Left ventricle myocardium inferior (tissue), 1 donor: ENCODE results near the gene ACAD9. TPM values are rescaled to one million over a fixed set of nuclear protein-coding genes. Genes with fewer than 3 reads are reported as not detected.

Experiments used
- DNase-seq: peaks from one replicate; pipeline ENCODE4 v3.0.0-alpha.2; 2020
- H3K27ac ChIP-seq: fragments of 200-600 bp; replicated peaks from 2 replicates; pipeline ENCODE4 v1.8.0; 2021
- H3K27me3 ChIP-seq: fragments of 200-600 bp; 2 replicates; pipeline ENCODE4 v1.8.0; 2021; ENCODE audit warnings: low read depth
- H3K36me3 ChIP-seq: fragments of 200-600 bp; 2 replicates; pipeline ENCODE4 v1.8.0; 2021
- H3K4me1 ChIP-seq: fragments of 200-600 bp; 2 replicates; pipeline ENCODE4 v1.8.0; 2021
- H3K4me3 ChIP-seq: fragments of 200-600 bp; 2 replicates; pipeline ENCODE4 v1.8.0; 2021; ENCODE audit warnings: mild to moderate bottlenecking, moderate library complexity
- H3K9me3 ChIP-seq: fragments of 200-600 bp; replicated peaks from 2 replicates; pipeline ENCODE4 v1.8.0; 2021
- intact Hi-C: fragments of 100-400 bp; cut with micrococcal nuclease; formaldehyde crosslinking; loops from one replicate; pipeline ENCODE4 v1.11.0; 2022
- total RNA-seq: library from RNA; stranded (reverse); fragmentation: NEBNext Ultra II Directional; extraction: Animal tissue kit (Norgen Biotek cat#: 25700); gene quantifications from one replicate; pipeline ENCODE4 v1.2.1, GENCODE V29; 2021
- TF ChIP-seq, protein P1 (sequence below): fragments of 200-600 bp; IDR thresholded peaks from 2 replicates; pipeline ENCODE4 v1.8.0; 2021; ENCODE audit warnings: antibody characterized with exemption, mild to moderate bottlenecking, borderline replicate concordance
- donor health status: DM: no; HTN: yes; CAD: no; lungs with severe emphysema.

Gene ACAD9
- total RNA-seq, 1 donor from 2014 or later = 35.9 TPM

DNA sequence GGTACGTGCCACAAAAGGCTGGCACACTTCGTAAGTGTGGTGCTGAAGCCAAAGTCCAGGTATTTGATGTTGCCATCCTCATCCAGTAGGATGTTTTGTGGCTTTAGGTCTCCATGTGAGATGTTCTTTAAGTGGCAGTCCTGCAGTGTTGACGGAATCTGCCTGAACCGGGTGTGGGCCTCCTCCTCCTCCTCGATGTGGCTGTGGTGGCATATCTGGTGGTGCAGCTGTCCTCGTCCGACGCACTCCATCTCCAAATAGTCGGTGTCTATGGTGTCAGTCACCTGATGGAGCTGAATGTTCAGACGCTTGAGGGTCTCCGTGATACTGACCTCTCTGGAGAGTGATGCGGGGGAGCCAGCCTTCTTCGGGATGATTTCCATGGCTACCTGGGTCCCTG, 30.5 kb upstream of the ACAD9 start:
- H3K27ac ChIP-seq = no peak overlapping the region
- no peak for DNase-seq

DNA sequence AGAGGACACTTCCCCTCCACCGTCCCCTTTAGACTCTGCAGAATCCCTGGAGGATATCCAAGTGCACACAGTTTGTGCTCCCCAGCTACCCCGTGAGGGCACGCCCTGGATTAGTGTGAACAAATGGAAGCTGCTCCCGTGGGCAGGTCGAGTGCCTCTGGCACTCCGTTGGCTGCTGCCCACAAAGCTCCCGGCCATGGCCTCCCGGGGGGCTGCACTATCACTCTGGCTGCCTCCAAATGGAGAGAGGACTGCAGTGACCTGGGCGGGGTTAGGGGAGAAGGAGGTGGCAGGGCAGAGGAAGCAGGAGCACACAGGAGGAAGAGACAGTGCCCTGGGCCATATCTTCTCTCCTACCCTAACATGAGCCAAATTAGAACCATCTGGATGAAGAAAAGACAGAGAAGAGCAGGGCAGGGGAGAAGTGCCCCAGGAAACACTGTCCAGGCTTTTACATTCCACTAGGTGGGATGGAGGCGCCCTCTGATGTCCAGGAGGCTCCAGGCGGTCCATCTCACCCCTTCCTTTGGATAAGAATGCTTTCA, 29.4 kb upstream of the ACAD9 start:
- TF ChIP-seq, protein P1, sequence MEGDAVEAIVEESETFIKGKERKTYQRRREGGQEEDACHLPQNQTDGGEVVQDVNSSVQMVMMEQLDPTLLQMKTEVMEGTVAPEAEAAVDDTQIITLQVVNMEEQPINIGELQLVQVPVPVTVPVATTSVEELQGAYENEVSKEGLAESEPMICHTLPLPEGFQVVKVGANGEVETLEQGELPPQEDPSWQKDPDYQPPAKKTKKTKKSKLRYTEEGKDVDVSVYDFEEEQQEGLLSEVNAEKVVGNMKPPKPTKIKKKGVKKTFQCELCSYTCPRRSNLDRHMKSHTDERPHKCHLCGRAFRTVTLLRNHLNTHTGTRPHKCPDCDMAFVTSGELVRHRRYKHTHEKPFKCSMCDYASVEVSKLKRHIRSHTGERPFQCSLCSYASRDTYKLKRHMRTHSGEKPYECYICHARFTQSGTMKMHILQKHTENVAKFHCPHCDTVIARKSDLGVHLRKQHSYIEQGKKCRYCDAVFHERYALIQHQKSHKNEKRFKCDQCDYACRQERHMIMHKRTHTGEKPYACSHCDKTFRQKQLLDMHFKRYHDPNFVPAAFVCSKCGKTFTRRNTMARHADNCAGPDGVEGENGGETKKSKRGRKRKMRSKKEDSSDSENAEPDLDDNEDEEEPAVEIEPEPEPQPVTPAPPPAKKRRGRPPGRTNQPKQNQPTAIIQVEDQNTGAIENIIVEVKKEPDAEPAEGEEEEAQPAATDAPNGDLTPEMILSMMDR = no peak
- peaks cover 19% of the 10 kb centered on the region for H3K9me3 ChIP-seq
- H3K4me3 ChIP-seq = no peak overlapping the region
- no peaks in the 10 kb centered on the region for H3K27me3 ChIP-seq
- H3K36me3 ChIP-seq = no peaks in the 10 kb centered on the region
- no peak overlapping the region for H3K27ac ChIP-seq
- no peak for DNase-seq
- peaks cover 16% of the 10 kb centered on the region for H3K4me1 ChIP-seq
- intact Hi-C loops = loop anchor here (5.0 kb wide), 1 partner anchor 233 kb away; no protein-coding TSS in a partner anchor

More for the DNA sequence above, 30.5 kb upstream of the ACAD9 start:
- no peaks in the 10 kb centered on the region for H3K36me3 ChIP-seq
- H3K4me1 ChIP-seq = peaks cover 18% of the 10 kb centered on the region
- no peaks in the 10 kb centered on the region for H3K27me3 ChIP-seq
- TF ChIP-seq, protein P1 = no peak
- intact Hi-C loops = loop anchor here (5.0 kb wide), 1 partner anchor 232 kb away; no protein-coding TSS in a partner anchor
- no peak overlapping the region for H3K4me3 ChIP-seq
- peaks cover 8% of the 10 kb centered on the region for H3K9me3 ChIP-seq

- TF ChIP-seq, protein P1 = no peak
- Histone ChIP-seq H3K36me3 (no peaks in the 10 kb centered on the region), H3K27me3 (no peaks in the 10 kb centered on the region), H3K27ac (no peak overlapping the region), H3K4me3 (no peak overlapping the region), H3K9me3 (peaks cover 24% of the 10 kb centered on the region), H3K4me1 (peaks cover 10% of the 10 kb centered on the region)
- intact Hi-C loops = no loop called here
- DNase-seq = no peak
Measured at GRCh38 chr3:128850544-128850943, 28.9 kb upstream of the ACAD9 start.

DNA sequence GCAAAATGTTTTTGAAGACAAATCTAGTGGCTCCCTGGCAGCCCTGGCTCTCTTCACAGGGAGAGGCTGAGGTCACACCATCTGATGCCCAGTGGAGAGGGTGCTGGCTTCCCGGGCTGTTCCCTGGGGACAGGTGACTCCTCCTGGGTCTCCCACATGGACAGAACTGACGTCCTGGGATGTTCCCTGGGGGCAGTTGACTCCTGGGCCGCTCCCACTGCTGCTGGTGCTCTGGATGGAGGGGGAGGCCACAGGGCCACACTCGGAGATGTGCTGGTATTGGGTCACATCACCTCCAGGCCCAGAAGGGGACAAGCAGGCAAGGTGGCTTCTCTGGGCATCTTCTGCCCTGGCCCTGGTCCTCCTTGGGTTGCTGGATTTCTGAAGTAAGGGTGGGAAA, 27.8 kb upstream of the ACAD9 start:
- Histone ChIP-seq H3K9me3 (peaks cover 24% of the 10 kb centered on the region), H3K27me3 (no peaks in the 10 kb centered on the region), H3K27ac (no peak overlapping the region), H3K36me3 (no peaks in the 10 kb centered on the region), H3K4me1 (peaks cover 6% of the 10 kb centered on the region), H3K4me3 (no peak overlapping the region)
- no peak for DNase-seq
- intact Hi-C loops = no loop called here
- TF ChIP-seq, protein P1 = no peak

- H3K9me3 ChIP-seq = peaks cover 36% of the 10 kb centered on the region
- DNase-seq = no peak
- TF ChIP-seq, protein P1 = no peak
- intact Hi-C loops = no loop called here
- H3K27ac ChIP-seq = no peak overlapping the region
- no peaks in the 10 kb centered on the region for H3K36me3 ChIP-seq
- no peak overlapping the region for H3K4me3 ChIP-seq
- peaks cover 6% of the 10 kb centered on the region for H3K4me1 ChIP-seq
- no peaks in the 10 kb centered on the region for H3K27me3 ChIP-seq
Measured at GRCh38 chr3:128853826-128854225, 25.6 kb upstream of the ACAD9 start.
